ENCODE measurements around the gene UFM1.
"Not testable (repeated sequence)": the region's sequence is repeated elsewhere in the genome, so short reads cannot be mapped to it uniquely, and the experiment has no call there.

The UFM1 gene

GRCh38 chr13:38349390-38350113, at the start of gene UFM1:
TSS of gene UFM1 (plus strand) at chr13:38349851. CDS start at chr13:38349920, 69 bp downstream.
- DNase-seq: peak; percentile 93

DNA sequence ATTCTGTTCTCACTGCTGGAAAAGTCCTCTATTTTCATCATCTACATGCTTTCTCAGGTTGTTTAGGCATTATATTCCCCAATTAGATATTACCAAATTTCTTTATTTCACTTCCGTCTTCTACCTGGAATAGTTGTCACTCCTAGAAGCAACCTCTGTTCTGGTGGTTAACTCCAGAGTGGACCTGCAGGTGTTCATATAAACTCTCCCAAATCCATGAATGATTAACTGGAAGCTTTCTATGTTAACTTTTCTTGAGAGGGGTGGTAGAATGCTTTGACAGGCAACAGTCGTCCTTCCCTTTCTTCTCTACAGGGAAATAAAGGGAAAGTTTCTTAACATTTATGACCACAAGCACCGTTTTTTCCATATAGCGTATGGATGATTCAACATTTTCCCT, 48.4 kb upstream of the UFM1 start:
- no peak for DNase-seq

- DNase-seq: no peak
Observed at GRCh38 chr13:38303816-38304320, 45.8 kb upstream of the UFM1 start.

- DNase-seq: no peak
Observed at GRCh38 chr13:38308736-38309135, 40.9 kb upstream of the UFM1 start.

DNA sequence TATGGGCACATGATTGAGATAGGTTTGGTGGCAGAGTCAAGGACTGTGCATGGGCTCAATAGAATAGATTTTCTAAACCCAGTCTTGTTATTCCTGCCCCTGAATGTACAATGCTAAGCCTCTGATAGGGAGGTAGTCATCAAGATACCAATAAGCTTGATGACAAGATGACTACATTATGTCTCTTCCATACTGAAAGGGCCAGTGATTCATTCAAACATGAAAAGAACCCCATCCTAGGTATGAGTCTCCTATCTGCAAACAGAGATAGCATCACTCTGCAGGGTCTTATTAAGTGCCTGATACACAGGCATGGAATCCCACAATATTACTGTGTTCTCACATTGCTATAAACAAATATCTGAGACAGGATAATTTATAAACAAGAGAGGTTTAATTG, 40.3 kb upstream of the UFM1 start:
- DNase-seq: no peak

GRCh38 chr13:38311175-38311574, 38.5 kb upstream of the UFM1 start:
- DNase-seq: not testable (repeated sequence)

GRCh38 chr13:38316129-38316528, 33.5 kb upstream of the UFM1 start:
- DNase-seq: no peak

DNA sequence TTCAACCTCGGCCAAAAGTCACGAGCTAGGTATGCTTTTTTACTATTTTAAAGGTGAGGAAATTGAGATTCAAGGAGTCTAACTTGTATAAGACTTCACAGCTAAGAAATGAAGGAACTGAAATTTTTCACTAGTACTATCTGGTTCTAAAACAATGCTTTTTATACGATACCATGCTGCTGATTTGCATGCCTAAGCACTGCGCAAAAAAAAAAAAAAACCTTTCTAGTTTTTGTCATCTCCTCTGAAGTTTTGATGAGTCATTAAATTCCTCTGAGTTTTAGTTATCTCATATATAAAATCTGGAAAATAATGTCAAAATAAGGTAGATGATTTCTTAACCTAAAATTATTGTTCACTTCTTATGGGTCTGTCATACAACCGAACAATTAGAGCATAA, 28.0 kb upstream of the UFM1 start:
- no peak for DNase-seq

DNA sequence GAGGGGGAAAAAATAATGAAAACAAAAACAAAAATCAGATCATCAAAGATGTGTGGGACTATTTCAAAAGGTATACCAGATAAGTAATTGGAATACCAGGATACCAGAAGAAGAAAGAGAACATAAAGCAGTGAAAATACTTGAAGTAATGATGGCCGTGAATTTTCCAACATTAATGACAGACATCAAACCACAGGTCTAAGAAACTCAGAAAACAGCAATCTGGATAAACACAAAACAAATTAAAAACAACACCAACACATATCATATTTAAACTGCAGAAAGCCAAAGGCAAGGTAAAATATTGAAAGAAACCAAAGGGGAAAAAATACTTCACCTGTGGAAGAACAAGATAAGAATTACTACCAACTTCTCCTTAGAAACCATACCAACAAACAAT, 24.2 kb upstream of the UFM1 start:
- no peak for DNase-seq

DNA sequence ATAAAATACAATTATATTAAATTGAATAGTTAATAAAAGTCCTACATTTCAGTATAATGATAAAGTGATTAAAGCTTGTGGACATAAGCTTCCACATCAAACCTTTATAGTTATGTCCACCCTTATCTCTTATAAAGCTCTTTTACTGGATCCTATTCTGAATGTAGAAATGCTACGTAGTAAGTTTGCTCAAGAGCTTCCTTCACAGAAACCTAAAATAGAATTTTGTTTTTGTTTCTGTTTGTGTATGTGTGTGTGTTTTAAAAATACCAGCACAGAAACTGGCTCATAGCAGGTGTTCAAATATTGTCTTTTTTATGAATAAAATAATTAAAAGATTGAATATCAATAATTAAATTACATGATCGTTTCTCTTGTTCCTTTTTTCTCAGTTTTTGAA, 21.0 kb upstream of the UFM1 start:
- DNase-seq: no peak

DNA sequence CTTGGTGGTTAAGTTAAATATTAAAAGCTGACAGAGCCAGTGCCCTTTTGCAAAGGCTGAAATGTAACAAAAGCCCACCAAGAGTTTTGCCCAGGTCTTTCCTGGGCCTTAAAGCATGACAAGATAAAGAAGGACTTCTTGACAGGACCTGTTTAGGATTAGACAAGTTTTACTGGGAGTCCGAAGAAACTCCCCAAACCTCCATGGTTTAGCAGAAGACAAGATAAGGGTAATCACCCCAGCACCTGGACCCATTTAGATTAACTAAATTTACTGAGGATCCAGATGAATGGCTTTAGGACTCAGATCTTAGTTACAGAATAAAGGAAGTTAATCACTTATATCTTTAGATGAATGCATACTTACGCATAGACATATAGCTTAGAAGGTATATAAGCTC, 14.8 kb upstream of the UFM1 start:
- no peak for DNase-seq

DNA sequence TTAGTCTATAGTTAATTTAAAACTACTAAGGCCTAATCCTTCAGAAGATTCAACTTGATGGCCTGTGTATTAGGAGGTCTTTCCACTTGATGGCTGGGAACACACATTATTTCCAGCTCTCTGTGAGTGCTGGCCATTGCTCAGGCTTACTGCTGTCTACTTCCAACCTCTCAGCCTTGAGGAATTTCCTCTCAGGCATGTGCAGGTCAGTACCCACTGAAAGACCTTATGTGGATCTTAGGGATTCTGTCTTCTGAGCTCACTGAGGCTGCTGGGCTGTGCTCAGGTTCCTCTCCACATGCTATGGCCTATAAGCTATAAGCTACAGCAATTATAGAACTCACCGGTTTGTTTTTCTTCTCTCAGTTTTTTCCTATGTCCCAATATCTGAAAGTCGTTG, 11.6 kb upstream of the UFM1 start:
- DNase-seq: no peak

GRCh38 chr13:38340624-38341023, 9.0 kb upstream of the UFM1 start:
- no peak for DNase-seq

DNA sequence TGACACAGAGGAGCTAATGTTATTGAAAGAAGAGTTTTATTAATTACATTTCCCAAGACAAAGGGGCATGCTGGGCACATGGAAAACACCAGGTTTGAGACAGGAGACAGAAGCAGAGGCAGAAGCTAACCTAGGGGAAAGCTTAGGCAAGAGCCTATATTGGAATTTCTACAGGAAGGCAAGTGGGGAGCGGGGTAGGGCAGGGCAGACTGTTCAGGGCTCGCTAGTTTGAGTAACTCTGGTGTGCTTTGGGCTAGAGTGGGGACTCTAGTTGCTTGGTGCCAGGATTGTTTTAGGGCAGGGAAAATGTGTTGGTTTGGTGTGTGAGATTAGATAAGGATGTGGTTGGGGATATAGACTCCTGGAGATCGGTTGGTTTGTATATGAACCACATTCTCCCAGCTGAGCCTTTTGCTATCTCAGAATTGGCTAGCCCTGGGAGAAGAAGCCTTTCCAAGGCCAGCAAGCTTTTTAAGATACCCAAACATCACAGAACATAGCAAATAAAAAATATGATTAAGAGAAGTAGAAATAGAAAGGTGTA, 8.4 kb upstream of the UFM1 start:
- DNase-seq: no peak

DNA sequence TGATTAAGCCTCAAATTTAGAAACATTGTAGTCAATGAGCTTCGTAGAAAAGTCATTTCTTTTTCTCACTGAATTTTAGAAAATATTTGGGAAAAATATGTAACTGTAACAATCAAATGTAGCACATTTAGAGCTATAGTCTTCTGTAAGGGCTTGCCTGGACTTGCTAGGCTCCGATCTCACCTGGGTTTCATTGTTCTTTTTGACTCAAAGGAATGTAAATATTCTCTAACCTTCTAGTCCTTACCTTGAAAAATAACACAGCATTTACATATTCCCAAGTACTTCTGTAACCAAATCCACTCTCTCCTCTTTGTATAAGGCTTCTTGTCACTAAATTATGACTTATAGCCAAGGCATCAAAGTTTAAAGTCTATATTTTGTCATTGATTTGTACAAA, 2.9 kb upstream of the UFM1 start:
- peak; percentile 35 for DNase-seq

DNA sequence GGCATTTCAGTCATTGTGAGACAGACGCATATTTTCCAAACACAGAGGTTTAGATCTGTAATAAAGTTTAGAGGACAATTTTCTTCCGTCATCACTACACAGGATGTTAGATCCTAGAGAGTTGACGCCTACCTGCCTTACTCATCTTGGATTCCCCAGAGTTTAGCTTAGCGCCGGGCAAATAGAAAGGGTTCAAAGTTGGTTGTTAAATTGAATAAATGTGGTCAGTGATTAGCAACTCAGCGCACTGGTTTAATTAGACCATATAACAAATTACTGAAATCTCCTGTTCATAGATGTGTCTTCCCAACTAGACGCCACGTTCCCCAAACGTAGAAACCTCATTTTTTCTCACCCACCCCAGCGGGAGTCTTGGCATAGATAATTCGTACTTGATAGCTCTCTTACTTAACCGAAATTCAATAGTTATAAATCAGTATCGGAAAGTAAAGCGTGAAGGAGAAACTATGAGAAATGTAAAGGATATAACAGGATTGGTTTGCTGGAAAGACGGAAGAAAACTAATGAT, 726 bp upstream of the UFM1 start:
- DNase-seq: peak; percentile 42

DNA sequence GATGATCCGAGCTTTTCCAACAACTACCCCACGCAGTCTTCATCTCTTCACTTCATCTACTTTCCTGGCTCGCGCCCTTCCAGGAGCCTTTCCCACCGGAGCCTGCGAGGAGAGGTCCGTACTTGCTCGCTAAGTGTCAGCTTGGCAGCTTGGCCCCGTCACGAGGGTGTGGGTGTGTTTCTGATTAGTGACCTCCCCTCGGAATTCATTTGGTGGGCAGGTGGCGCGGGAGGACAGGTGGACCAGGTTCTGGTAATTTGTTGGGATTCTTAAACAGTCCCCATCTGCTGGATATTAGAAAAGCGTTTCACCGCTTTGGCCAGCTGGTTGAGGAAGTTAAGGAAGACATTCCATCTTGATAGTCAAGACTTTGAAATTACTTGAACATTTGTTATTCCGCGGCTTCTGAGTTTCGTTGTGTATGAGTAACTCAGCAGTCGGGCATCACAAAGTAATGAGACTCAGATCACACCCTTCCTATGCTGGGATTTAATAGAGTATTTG, 515 bp downstream of the UFM1 start:
- peak; percentile 65 for DNase-seq

DNA sequence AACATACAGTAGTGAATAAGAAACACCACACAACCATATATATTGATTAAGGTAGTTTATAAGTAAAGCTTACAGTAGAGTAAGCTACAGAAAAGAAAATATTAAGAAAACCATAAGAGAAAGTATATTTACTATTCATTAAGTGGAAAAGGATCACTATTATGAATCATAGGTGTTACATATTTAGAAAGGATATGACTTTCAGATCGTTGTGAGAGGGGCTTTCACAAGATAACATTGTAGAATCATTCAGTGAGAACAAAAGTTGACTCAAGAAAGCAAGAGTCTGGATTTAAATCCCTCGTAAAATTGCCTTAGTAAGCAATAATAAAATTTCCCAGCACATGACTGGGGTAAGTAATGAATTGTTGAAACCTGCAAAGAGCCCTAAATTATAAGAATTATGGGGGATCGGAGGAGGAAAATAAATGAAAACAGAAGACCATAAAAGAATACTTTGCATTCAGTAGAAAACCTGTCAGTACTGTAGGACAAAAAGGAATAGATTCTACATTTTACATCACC, 6.0 kb downstream of the UFM1 start:
- DNase-seq: no peak

DNA sequence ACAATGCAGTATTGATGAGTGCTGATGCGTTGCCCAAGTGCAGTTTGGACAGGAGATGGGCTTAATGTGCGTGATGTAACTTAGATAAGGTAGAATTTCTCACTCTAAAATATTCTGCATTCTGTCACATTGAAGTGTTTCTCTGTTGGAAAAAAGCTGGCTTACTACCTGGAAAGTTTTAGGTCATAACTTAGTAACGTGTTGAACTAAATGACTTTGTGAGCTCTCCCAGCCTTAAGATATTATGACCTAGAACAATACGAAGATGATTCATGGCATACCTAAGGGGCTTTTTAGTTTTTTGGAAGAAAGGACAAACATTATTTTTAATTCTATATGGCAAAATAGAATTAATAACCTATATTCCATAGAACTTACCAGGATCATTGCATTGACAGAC, 9.0 kb downstream of the UFM1 start:
- DNase-seq: no peak

- DNase-seq: no peak
Observed at GRCh38 chr13:38361542-38362262, 12.1 kb downstream of the UFM1 start.

DNA sequence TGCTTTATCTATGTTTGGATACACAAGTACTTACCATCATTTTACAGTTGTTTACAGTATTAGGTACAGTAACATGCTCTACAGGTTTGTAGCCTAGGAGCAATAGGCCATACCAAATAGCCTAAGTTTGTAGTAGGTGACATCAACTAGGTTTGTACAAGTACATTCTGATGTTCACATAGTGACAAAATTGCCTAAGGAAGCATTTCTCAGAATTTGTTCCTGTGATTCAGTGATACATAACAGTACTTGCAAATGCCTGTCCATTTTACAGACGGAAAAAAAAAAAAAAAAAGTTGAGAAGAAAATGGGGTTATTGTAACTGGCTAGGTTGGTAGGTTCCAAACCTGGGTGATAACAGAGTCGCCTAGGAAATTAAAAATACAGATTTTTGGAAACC, 13.6 kb downstream of the UFM1 start:
- DNase-seq: no peak

- DNase-seq: not testable (repeated sequence)
Observed at GRCh38 chr13:38363746-38364145, 14.1 kb downstream of the UFM1 start.

DNA sequence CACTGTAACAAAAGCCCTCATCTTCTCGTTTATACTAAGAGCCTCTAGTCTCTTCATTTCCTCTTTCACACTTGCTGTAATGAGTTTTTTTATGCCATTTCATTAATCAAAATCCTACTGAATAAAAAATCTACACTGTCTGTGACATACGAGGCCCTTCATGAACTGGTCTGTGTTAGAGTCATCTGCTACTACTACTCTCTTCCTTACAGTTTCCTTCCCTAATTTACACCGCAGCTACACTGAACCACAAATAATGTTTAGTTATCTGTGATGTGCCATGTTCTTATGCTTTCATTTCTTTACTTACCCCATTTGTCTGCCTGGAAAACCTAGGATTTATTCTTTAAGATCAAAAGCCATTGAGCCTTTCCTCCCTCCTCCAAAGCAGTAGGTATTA, 16.0 kb downstream of the UFM1 start:
- DNase-seq: no peak
